ENCODE data around the gene DNM1.

DNA sequence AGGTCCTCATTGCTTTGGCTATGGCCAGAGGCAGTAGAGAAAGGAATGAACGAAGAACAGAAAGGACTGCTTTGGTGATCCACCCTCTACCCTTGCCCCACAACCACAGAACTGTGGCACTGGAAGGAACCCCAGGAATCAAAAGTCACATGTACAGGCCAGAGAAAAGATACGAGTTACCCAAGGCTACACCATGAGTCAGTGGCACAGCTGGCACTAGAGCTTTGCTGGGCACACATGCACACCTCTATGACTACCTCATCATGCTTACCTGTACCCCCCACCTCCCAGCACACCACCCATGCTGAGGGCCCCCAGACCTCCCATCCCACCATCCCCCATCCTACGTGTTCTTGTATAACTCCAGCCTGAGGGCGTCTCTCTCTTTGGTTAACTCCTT, 59.5 kb downstream of the DNM1 start:
- TF ChIP-seq EZH2 (IDR thresholded peaks at IDR 0.05) = no peak
- TF ChIP-seq POLR2AphosphoS5 (IDR thresholded peaks at IDR 0.05; ENCODE audit: borderline replicate concordance, low read depth, low read length) = no peak
- no peak for TF ChIP-seq FOXP2 (optimal IDR thresholded peaks at IDR 0.05; ENCODE audit: control extremely low read depth, extremely low read length, insufficient read depth)
